Ovary (tissue), 3 donors: ENCODE data around the gene CAV2.

ENCODE experiments used
- CTCF ChIP-seq, 3 donors: fragments of 450-650 bp in 2 of 3; fragments of 200-600 bp in 1 of 3; IDR thresholded peaks; one replicate each; pipeline versions ENCODE4 v1.5.1 to v1.8.0; 2016 to 2022; ENCODE audit warnings: antibody characterized with exemption in 3 of 3, mild to moderate bottlenecking in 1 of 3
- EP300 ChIP-seq: sonication (generic); formaldehyde crosslinking; IDR thresholded peaks from one replicate; pipeline ENCODE4 v1.6.1; 2017; ENCODE audit warnings: antibody characterized with exemption
- POLR2A ChIP-seq: fragments of 450-650 bp; IDR thresholded peaks from one replicate; pipeline ENCODE4 v1.6.1; 2017; ENCODE audit warnings: antibody characterized with exemption, mild to moderate bottlenecking, moderate library complexity
- donor health status: DM: no; HTN: no; CAD: no.

- TF ChIP-seq POLR2A (no peak), CTCF (IDR thresholded peaks at IDR 0.05) (no peak), EP300 (no peak)
These were observed 2.9 kb upstream of the CAV2 start for GRCh38 chr7:116496653-116497052.
